DMS 273 (cell line): ENCODE measurements around the gene HCFC1.

Source experiments
- DNase-seq: peaks from one replicate; lab custom pipeline; 2025; ENCODE audit not compliant: unreplicated experiment; lab: John Stamatoyannopoulos, UW

HCFC1 gene

DNA sequence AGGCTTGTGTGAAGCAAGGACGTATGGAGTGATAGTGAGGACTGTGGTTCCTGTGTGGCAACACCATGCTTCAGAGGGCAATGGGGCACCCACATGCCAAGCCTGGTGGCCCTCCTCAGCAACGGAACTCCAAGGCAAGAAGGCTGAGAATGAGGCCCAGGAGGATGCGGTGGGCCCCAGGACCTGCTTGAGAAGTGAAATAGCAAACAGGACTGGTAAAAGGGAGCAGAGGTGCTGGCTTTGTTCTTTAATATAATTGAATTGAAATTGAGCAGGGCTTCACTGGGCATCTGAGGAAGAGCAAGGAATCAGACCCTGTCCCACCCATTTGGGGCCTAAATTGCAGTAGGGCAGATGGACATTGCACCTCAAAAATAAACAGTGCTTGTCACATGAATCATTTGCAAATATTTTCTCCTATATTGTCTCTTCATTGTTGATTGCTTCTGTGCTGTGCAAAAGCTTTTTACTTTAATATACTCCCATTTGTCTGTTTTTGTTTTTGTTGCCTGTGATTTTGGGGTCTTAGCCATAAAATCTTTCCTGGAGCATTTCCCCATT, 3.2 kb upstream of the HCFC1 start:
- DNase-seq = no peak

GRCh38 chrX:153974003-153974725, 2.5 kb upstream of the HCFC1 start:
- no peak for DNase-seq

- peak; percentile 63 for DNase-seq
These were observed 1.7 kb upstream of the HCFC1 start for GRCh38 chrX:153973127-153974002.

- peak; percentile 100 for DNase-seq
These were observed 929 bp upstream of the HCFC1 start, which contains the start of gene TMEM187 for GRCh38 chrX:153972368-153973126. Gene TMEM187 (plus strand): TSS chrX:153972754. CDS start chrX:153982063, 9,309 bp downstream.

DNA sequence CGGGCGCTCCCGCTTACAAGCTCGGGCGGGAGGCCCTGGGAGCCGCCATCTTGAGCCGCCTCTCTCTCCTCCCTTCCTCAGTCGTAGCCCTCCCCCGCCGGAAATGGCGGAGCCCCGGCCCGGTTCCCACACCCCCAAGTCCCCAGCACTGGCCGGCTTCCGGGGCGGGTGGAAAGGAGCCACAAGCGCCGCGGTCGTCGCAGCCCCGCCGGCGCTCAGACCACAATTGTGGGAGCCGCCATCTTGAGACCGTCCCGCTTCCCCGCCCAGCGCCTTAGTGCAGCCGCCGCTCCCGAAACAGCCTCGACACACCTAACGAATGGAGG, 531 bp downstream of the HCFC1 start:
- peak; percentile 99 for DNase-seq

GRCh38 chrX:153970357-153971123, 1.1 kb downstream of the HCFC1 start:
- peak; percentile 92 for DNase-seq

DNA sequence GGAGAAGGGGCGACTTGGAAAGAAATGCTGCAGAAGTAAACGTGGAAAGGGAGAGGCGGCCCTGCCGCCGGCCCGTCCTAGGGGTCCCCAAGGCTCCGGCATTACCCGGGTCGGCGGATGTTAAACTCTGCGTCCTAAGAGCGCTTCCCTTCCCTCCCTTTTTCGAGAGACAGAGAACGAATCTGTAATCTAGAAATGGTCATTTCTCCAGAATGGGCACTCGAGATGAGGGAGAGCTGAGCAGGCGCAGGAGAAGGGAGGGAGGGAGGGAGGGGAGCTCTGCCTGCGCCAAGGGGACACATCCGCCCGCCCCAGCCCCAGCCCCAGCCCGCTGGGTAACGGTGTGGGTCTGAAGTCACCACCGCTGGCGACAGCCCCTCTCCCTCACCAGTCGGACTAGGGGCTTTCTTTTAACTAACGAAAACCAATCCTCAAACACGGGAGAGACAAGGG, 1.7 kb downstream of the HCFC1 start:
- DNase-seq = peak; percentile 80

DNA sequence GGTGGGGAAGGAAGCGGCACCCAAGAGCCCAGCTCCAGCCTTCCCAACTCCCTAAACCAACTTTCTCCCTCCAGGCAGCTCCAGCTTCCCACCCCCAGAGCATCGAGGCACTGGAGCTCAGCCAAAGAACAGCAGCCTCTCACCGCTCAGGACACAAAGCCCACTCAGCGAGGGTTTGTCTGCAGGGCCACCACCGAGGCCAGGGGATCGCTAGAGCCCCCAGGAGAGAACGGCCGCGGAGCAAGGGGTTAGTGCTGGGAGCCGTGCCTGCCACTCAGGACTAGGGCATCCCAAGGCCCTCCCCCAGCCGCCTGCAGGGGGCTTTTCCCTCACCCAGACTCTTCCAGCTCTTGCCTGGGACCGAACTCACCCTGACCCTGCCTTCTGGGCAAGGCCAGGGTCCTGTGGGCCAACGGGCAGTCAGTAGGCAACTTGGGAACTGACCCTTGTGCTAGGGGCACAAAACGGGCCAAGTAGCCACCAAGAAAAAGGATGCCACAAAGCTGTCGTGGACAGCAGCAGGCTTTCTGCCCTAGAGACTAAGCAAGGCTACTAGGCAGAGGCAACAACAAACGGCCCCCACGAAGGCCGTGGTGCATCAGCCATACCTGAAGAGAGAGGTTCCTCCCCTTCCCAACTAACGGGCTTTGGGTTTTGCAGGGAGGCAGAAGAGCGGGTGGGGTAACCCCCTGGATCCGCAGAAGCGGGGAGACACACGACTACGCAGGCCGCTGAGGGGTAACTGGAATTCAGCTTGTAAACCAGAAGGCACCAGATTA, 2.3 kb downstream of the HCFC1 start:
- peak; percentile 69 for DNase-seq

DNA sequence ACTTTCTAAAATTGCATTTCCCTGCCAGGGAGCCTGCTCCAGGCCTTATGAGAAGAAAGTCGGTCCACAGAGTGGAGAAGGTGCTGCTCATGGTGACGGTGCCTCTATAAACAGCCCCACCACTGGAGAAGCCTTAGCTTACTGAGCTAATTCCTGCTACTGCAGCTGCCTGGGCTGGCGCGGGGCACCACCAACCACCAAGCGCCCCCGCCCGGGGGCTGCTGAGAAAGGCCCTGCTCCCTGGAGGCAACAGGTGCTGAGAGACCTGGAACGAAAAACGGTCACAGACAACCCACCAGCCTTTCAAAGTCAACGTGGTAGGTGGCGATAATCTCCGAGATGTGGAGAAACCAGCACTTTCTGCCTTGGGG, 2.9 kb downstream of the HCFC1 start:
- peak; percentile 79 for DNase-seq

DNA sequence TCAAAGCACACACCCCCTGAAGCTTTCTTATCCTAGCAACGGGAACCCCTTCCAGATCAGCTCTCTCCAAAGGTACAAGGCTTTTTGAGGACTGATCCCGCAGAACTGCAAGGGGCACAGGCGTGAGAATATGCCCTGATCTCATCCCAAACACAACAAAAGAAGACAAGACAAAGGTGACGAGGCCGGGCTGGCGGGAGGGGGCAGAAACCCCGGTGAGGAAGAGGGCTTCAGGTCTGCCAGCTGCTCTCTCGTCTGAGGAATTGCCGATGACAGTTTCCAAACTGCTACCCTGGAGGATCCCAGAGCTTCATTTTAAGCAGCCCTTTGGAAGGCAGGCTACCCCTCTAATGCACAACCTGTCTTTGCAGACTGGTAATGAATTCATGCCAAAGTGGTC, 3.4 kb downstream of the HCFC1 start:
- DNase-seq = no peak

- no peak for DNase-seq
These were observed 3.9 kb downstream of the HCFC1 start for GRCh38 chrX:153967536-153968224.

DNA sequence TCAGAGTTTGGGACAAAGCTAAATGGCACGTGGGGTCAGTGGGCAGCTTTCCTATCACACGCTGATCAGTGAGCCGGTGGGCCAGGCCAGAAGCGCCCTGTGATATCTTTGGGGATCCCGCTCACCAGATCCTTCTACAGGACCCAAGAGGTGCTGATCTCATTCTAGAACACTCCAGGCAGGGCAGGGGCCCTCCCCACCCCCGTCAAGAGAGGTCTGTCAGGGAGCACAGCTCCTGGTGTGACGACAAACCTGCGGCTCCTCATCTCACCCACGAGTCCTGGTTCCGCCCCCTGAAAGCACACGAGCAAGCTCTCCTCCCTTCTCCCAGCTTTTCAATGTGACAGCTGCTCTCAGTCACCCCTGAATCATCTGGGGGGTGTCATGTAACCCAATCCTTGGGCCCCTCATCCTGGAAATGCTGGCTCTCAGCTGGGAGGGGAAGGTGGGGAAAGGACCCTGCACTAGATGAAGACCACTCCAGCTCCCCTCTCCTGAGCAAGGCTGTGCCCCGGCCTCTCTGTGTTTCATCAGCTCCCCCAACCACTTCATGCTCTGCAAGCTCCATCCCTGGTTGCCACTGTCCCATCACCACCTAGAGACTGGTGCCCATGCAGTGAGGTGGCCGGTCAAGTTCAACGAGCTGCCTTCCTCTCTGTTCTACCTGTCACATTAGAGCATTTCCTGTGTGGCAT, 4.6 kb downstream of the HCFC1 start:
- no peak for DNase-seq

- DNase-seq = no peak
These were observed 5.3 kb downstream of the HCFC1 start for GRCh38 chrX:153966283-153966688.

DNA sequence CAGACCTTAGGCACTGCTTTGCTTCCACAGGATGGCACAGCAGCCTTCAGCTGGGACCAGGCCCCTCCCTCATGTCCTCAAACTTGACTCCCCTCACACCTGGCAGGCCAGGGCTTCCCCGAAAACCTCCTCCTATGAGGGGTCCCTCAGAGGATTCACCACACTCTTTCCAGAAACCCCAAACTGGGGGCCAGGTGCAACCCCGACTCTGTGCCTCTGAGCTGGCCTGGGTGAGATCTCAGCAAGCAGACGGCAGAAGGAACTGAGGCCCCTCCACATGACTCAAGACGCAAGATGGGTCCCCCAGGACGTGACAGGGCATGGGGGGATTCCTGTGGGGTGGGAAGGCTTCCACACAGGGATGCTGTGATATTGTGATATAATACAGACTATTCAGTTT, 6.2 kb downstream of the HCFC1 start:
- no peak for DNase-seq

DNA sequence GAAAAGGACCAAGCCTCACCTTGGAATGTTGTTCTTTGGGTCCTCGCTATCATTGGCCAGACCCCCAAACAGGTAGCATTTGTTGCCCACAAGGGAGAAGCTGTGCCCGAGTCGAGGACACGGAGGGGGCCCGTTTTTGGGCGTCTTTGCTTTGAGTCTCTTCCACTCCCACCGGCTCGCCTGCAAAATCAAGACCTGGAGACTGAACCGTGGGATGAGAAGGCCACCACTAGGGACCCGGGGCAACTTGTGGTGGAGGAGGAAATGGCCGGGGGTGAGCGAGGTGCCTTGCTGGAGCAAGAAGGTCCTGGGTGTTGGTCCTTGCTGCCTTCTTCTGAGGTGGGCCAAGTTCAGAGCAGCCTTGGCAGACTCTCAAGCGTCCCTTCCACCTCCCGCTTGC, 7.5 kb downstream of the HCFC1 start:
- no peak for DNase-seq

DNA sequence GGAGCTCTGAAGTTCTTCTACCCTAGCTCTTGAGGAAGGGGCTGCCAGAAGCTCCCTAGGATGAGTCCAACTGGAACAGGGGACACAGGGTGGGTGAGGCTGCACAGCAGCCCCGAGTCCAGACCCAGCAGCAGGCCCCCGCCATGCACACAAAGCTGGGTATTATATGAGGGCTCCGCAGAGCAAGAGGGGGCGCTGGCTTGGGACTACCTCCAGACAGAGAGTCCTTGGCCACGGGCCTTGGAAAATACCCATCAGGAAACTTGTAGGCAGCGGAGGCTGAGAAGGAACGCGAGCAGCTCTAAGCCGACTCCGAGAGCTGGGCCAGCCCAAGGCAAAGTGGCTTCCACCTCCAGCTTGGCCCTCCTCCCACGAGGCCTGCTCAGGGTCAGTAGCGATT, 8.1 kb downstream of the HCFC1 start:
- DNase-seq = no peak

DNA sequence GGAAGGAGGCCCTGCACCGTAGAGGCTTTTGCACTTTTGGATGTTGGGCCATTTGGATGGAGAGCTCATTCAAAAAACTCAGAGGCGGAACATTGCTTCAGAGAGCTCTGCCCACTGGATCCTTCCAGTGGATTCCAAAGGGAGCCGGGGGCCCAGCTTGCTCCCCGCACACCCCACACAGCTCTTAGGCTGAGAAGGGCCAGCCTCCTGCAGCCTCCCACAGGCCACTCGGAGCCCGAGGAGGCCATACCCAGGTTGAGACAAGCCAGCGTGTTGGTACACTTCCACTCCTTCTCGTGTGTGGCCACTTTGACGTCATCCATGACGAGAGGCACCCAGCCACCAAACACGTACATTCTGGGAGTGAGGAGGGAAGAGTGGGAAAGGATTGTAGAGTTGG, 10.3 kb downstream of the HCFC1 start:
- no peak for DNase-seq

GRCh38 chrX:153960786-153961185, 10.8 kb downstream of the HCFC1 start:
- DNase-seq = no peak

GRCh38 chrX:153960077-153960476, 11.5 kb downstream of the HCFC1 start:
- DNase-seq = no peak
